ENCODE measurements around the gene MND1.
"Not testable (repeated sequence)": the region's sequence is repeated elsewhere in the genome, so short reads cannot be mapped to it uniquely, and the experiment has no call there.

The MND1 gene

DNA sequence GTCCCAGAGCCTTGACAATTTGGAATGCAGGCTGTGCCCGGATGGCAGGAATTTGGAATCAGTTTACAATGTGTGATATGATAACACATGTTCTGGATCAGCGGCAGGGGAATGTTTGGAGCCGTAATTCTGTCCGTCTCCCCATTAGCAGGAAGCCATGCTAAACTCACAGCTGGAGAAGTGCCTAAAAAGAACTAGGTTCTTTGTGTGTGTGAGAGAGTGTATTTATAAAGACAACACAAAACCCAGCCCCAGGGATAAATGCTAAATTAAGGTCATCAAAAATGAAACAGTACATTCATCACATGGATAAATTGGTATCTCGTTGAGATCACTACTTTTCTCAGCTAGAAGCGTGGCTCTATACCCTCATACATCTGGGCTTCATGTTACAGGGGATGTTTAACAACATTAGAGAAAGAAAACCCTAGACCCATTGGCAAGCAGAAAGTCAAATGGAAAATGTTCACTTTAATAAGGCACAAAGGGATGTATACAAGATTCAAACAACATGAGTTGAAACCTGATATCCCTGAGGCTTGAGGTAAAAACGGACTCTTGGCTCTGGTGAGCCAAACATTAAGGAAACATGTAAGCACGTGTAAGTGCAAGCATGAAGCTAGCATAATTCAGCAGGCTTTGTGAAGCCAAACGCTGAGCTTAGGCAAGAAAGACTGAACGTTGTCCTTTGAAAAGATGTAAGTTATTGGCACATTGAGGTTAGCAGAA is 103.7 kb downstream of the MND1 start:
- no peak for DNase-seq

DNA sequence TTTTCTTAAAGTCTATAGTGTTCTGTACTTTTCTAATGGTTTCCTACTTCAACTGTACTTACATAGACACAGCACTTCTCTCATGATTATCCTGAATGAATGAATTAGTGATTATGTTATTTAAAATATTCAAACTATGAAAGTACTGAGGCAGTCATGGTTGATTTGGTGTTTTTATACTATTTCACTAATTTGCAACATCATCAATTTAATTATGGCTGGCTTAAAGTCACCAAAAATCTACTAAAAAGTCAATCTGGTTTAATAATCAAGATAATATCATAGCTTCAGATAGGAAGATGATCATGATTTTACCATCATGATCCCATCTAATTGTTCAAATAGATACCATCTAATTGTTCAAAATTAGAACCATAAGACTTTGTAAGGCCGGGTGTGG is 104.8 kb downstream of the MND1 start:
- no peak for DNase-seq

- DNase-seq, result no peak
Measured at GRCh38 chr4:153450544-153450917, 106.0 kb downstream of the MND1 start.

DNA sequence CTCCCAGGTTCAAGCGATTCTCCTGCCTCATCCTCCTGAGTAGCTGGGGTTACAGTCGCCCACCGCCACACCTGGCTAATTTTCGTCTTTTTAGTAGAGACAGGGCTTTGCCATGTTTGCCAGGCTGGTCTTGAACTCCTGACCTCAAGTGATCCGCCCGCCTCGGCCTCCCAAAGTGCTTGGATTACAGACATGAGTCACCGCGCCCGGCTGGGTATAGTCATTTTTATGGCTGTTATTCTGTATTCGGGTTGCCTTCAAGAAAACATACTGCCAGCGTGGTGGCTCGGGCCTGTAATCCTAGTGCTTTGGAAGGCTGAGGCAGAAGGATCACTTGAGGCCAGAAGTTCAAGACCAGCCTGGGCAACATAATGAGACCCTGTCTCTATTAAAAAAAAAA is 106.7 kb downstream of the MND1 start:
- not testable (repeated sequence) for DNase-seq

GRCh38 chr4:153451911-153452657 is 107.6 kb downstream of the MND1 start:
- no peak for DNase-seq

GRCh38 chr4:153452658-153453378 is 108.3 kb downstream of the MND1 start:
- no peak for DNase-seq

DNA sequence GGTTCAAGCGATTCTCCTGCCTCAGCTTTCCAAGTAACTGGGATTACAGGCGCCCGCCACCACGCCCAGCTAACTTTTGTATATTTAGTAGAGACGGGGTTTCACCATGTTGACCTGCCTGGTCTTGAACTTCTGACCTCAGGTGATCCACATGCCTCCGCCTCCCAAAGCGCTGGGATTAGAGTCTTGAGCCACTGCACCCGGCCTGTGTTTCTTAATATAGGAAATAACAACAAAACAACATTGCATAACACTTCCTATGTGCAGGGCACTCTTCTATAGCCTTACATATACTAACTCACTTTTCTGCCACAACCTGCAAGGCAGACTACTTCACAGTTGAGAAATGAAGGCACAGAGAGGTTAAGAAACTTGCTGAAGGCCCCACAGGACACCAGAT is 108.9 kb downstream of the MND1 start:
- DNase-seq, result no peak

DNA sequence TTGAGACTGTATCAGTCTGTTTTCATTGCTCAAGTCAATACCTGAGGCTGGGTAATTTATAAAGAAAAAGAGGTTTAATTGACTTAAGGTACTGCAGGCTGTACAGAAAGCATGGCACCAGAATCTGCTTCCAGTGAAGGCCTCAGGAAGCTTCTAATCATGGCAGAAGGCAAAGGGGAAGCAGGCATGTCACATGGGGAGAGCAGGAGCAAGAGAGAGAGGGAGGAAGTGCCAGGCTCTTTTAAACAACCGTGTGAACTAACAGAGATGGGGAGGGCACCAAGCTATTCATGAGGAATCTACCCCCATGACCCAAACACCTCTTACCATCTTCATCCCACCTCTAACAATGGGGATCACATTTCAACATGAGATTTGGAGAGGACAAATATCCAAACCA is 114.5 kb downstream of the MND1 start:
- DNase-seq, result no peak

DNA sequence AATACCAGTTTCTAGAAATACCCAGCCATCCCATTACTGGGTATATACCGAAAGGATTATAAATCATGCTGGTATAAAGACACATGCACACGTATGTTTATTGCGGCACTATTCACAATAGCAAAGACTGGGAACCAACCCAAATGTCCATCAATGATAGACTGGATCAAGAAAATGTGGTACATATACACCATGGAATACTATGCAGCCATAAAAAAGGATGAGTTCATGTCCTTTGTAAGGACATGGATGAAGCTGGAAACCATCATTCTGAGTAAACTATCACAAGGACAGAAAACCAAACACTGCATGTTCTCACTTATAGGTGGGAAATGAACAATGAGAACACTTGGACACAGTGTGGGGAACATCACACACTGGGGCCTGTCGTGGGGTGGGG is 117.1 kb downstream of the MND1 start:
- DNase-seq, result not testable (repeated sequence)

DNA sequence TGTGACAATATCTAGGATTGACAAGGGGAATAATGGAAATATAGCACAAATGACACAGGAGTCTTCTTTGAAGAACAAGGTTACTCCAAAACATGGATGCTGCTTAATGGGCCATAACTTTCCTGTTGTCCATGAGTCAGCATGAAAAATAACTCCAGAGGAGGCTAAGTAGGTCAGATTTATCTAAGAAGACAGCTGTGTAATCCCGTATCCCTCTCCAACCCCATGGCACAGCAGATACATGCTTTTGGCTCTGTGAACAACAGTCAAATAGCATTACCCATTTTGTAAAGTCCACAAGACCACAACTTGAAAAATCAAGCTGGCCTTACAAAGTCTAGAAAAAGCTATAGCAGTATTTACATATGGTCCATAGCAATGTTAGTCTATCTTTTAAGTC is 119.6 kb downstream of the MND1 start:
- no peak for DNase-seq
